Epithelial cell of umbilical artery (primary cell): Measurements from ENCODE around the gene TARS1. TPM values are rescaled to one million over a fixed set of nuclear protein-coding genes. Genes with fewer than 3 reads are reported as not detected.

Experiments used
- total RNA-seq: library from RNA; depleted of rRNA; stranded (reverse); fragments of >200 nt; gene quantifications from 2 replicates; pipeline ENCODE4 v1.2.3, GENCODE V29; 2014

TARS1 gene
- total RNA-seq, result 328 and 360 TPM in 2 replicates

DNA sequence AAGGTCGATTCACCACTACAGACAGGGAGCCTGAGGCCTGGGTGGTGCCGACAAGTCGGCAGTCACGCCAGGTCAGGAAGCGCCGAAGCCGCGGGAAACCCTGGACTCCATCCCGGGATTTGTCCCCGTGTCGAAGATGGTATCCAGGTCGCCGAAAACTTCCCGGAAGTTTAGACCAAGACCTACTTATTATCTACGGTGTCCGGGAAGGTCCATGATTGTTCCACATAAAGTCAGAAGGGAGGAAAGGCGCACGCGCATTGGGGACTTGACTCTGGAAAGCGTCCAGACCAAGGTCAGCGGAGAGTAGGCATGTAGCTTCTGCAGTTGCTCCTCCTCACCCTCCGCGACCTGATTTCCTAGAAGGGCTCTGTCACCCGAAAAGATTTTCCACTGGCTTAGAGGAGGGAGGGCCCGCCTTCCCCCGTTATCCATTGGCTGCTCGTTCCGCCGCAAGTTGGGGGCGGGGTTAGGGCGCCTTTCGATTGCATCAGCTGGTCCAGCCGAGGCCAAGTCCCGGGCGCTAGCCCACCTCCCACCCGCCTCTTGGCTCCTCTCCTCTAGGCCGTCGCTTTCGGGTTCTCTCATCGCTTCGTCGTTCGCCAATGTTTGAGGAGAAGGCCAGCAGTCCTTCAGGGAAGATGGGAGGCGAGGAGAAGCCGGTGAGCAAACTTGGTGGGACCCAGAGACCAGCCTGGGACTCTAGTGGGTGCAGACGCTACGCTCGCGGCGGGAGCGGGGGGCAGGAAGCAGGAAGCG is at the start of gene TARS1:
Gene TARS1 (plus strand): TSS at position 484 of the 759 bp plus-strand sequence. CDS start 122 bp downstream, at position 606.

